HG03064 (cell line): ENCODE data around the gene RANBP17.

Experiments
- ATAC-seq: cut with Tn5 transposase; IDR thresholded peaks from one replicate; pipeline ENCODE4 v1.9.1; 2021; ENCODE audit warnings: low read depth; ENCODE audit not compliant: unreplicated experiment

RANBP17 gene

GRCh38 chr5:171223927-171224326, 362.1 kb downstream of the RANBP17 start:
- no peak for ATAC-seq

- ATAC-seq: no peak
Observed at GRCh38 chr5:171226096-171226754, 364.4 kb downstream of the RANBP17 start.

GRCh38 chr5:171226864-171227263, 365.0 kb downstream of the RANBP17 start:
- no peak for ATAC-seq

GRCh38 chr5:171236651-171237050, 374.8 kb downstream of the RANBP17 start:
- ATAC-seq: no peak

- ATAC-seq: no peak
Observed at GRCh38 chr5:171242521-171242920, 380.7 kb downstream of the RANBP17 start.

- no peak for ATAC-seq
Observed at GRCh38 chr5:171246231-171246630, 384.4 kb downstream of the RANBP17 start.

GRCh38 chr5:171249460-171249859, 387.6 kb downstream of the RANBP17 start:
- ATAC-seq: no peak

- no peak for ATAC-seq
Observed at GRCh38 chr5:171250738-171251137, 388.9 kb downstream of the RANBP17 start.

GRCh38 chr5:171251519-171251918, 389.7 kb downstream of the RANBP17 start:
- no peak for ATAC-seq

GRCh38 chr5:171252674-171253073, 390.9 kb downstream of the RANBP17 start:
- ATAC-seq: no peak

GRCh38 chr5:171258737-171259415, 397.1 kb downstream of the RANBP17 start:
- ATAC-seq: no peak

GRCh38 chr5:171261361-171261760, 399.5 kb downstream of the RANBP17 start:
- ATAC-seq: no peak

- no peak for ATAC-seq
Observed at GRCh38 chr5:171261904-171262303, 400.1 kb downstream of the RANBP17 start.

- ATAC-seq: no peak
Observed at GRCh38 chr5:171263181-171263580, 401.4 kb downstream of the RANBP17 start.

GRCh38 chr5:171264843-171265242, 403.0 kb downstream of the RANBP17 start:
- no peak for ATAC-seq

- ATAC-seq: no peak
Observed at GRCh38 chr5:171268700-171269620, 407.1 kb downstream of the RANBP17 start.

- no peak for ATAC-seq
Observed at GRCh38 chr5:171269717-171270116, 407.9 kb downstream of the RANBP17 start.

- ATAC-seq: no peak
Observed at GRCh38 chr5:171270136-171270535, 408.3 kb downstream of the RANBP17 start.

GRCh38 chr5:171271798-171272197, 410.0 kb downstream of the RANBP17 start:
- ATAC-seq: no peak

- no peak for ATAC-seq
Observed at GRCh38 chr5:171272996-171273970, 411.5 kb downstream of the RANBP17 start.
